Measurements from ENCODE around the gene PIKFYVE.

The PIKFYVE gene

DNA sequence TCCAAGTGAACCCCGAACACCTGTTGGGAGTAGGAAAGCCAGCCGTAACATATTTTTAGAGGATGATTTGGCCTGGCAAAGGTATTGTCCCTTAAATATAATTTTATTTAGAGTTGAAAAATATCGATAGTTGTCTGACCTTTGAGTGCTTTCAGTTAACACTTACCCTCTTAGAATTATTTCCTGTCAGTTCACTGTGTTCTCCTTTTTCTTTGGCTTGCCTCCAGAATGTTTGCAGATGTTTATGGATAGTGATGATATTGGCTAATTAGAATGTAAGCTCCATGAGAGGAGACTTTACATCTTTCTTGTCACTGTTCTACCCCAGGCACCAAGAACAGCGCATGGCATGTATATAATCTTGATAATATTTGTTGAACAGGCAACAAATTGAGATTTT is 19.8 kb downstream of the PIKFYVE start:
- no peak for DNase-seq (ENCODE audit: low read depth)
- no peak overlapping the region for H3K4me3 ChIP-seq (ENCODE audit: low read depth, low read length)
- TF ChIP-seq, protein P1, sequence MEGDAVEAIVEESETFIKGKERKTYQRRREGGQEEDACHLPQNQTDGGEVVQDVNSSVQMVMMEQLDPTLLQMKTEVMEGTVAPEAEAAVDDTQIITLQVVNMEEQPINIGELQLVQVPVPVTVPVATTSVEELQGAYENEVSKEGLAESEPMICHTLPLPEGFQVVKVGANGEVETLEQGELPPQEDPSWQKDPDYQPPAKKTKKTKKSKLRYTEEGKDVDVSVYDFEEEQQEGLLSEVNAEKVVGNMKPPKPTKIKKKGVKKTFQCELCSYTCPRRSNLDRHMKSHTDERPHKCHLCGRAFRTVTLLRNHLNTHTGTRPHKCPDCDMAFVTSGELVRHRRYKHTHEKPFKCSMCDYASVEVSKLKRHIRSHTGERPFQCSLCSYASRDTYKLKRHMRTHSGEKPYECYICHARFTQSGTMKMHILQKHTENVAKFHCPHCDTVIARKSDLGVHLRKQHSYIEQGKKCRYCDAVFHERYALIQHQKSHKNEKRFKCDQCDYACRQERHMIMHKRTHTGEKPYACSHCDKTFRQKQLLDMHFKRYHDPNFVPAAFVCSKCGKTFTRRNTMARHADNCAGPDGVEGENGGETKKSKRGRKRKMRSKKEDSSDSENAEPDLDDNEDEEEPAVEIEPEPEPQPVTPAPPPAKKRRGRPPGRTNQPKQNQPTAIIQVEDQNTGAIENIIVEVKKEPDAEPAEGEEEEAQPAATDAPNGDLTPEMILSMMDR (conservative IDR thresholded peaks at IDR 0.05; ENCODE audit: low read depth, low read length), result no peak

DNA sequence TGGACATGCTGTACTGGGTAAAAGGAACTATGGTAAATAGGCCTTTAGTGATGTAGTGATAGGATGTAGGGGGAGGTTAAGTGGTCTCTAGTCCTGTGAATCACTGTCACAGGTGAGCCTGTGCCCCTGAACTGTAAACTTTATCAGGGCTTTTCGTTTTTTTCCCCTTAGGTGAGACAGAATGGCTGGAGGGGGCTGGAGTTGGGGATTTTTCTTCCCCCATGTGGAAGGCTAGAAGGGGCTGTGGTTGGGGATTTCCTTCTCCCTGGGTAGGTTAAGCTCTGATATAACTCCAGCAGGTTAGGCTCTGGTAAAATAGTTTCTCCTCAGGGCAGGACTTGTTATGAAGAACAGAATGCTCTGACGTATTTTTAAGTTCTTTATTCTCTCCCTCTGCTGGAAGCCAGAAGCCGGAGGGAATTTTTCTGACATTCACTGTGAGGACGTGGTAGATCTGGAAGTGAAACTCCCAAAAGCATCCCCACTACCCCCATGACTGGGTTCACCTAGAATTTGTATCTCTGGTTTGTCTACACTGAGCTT is 28.5 kb downstream of the PIKFYVE start:
- TF ChIP-seq, protein P1 (conservative IDR thresholded peaks at IDR 0.05; ENCODE audit: low read depth, low read length), result no peak
- DNase-seq (ENCODE audit: low read depth), result no peak
- no peak overlapping the region for H3K4me3 ChIP-seq (ENCODE audit: low read depth, low read length)

DNA sequence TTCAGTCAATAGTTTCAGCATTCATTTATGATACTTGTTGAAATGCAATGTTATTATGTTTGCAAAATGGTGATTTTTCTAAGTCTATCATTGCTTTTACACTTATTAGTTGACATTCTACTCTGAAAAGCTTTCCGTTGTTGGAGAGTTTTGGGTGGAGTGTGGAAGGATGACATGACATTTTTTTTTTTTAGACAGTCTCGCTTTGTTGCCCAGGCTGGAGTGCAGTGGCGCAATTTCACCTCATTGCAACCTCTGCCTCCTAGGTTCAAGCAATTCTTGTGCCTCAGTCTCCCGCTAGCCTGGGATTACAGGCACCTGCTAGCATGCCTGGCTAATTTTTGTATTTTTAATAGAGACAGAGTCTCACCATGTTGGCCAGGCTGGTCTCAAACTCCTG is 29.8 kb downstream of the PIKFYVE start:
- TF ChIP-seq, protein P1 (conservative IDR thresholded peaks at IDR 0.05; ENCODE audit: low read depth, low read length), result no peak
- no peak overlapping the region for H3K4me3 ChIP-seq (ENCODE audit: low read depth, low read length)
- DNase-seq (ENCODE audit: low read depth), result no peak

DNA sequence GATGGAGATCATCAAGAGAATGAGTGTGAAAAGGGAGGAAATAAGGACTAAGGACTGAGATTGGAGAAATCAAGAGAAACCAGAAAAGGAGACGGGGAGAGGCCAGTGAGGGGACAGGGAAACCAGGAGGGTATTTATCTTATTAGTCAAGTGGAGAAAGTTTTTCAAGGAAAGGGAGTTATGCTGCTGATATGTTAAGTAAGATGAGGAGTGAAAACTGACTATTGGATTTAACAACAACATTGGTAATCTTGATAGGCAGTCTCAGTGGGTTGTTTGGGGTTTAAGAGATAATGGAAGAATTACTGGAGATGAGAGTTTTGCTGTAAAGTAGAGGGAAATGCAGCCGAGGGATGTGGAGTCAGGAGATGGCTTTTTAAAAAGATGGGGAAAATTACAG is 30.6 kb downstream of the PIKFYVE start:
- no peak overlapping the region for H3K4me3 ChIP-seq (ENCODE audit: low read depth, low read length)
- TF ChIP-seq, protein P1 (conservative IDR thresholded peaks at IDR 0.05; ENCODE audit: low read depth, low read length), result no peak
- DNase-seq (ENCODE audit: low read depth), result no peak

DNA sequence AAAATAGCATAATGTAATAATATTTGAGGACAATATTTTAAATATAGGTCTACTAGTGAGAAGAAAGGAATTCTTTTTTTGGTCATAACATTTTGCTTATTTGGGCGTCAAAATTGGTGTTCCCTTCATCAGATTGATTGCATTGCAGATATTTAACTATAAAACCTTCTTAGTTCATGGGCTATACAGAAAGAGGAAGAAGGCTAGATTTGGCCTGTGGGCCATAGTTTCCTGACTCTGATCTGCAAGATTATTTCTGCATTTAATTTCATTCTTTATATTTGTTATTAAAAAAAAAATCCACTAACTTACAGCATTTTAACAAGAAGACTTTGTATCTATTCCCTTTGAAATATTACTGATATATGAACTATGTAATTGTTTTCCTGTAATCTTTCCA is 31.9 kb downstream of the PIKFYVE start:
- TF ChIP-seq, protein P1 (conservative IDR thresholded peaks at IDR 0.05; ENCODE audit: low read depth, low read length), result no peak
- no peak for DNase-seq (ENCODE audit: low read depth)
- H3K4me3 ChIP-seq (ENCODE audit: low read depth, low read length), result no peak overlapping the region

DNA sequence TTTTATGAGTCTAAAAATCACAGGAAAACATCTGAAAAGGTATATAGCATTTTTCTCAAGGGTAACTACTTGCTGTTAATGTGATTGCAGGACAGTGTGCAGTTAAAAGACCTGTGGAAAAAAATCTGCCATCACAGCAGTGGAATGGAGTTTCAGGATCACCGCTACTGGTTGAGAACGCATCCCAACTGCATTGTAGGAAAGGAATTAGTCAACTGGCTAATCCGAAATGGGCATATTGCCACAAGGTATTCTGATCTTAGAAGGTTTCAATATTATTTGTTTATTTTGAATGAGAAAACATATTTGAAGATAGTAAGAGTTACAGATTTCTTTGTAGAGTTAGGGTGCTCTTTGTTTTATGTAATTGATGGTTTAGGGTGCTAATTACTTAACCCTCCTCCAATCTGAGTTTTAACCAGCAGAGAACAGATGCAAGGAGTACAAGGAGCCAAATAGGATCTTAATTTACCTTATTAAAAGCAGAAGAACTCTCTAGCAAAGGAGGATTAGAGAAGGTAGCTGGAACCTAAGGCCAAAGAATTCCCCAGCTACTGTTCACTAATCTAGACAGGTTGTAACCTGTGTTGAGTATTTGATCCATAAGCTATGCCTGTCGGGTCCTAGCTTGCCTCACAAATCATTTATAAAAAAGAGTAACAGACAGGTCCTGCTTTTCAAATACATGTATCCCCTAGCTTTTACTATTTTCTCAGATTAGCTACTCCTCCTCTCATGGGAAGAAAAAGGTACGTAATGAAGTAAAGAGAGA is 35.0 kb downstream of the PIKFYVE start:
- DNase-seq (ENCODE audit: low read depth), result no peak
- TF ChIP-seq, protein P1 (conservative IDR thresholded peaks at IDR 0.05; ENCODE audit: low read depth, low read length), result no peak
- no peak overlapping the region for H3K4me3 ChIP-seq (ENCODE audit: low read depth, low read length)

DNA sequence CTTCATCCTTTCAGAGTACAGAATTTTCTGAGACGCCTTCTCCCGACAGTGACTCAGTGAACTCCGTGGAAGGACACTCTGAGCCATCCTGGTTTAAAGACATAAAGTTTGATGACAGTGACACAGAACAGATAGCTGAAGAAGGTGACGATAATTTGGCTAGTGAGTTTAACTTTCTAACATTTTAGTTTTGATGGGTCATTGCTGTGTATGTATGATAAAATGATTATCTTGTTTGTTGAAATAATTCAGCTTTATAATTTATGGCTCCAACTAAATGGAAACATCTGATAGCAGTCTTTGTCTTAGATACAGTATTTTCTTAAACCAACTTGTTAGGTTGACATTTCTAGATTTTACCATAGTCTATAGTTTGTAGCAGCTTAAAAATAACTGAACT is 38.1 kb downstream of the PIKFYVE start:
- H3K4me3 ChIP-seq (ENCODE audit: low read depth, low read length), result no peak overlapping the region
- TF ChIP-seq, protein P1 (conservative IDR thresholded peaks at IDR 0.05; ENCODE audit: low read depth, low read length), result no peak

More for the DNA sequence above, 38.1 kb downstream of the PIKFYVE start:
- DNase-seq (ENCODE audit: low read depth), result no peak
